Panc1 (cell line): ENCODE measurements around the gene SH2D2A. TPM values are rescaled to one million over a fixed set of nuclear protein-coding genes. Genes with fewer than 3 reads are reported as not detected.

Experiments used
- ATAC-seq: fragments of 200-7000 bp; cut with Tn5 transposase; 2 replicates; pipeline ENCODE4 v1.9.1; 2020; ENCODE audit warnings: mild to moderate bottlenecking, moderate library complexity
- BruUV-seq: library from RNA; stranded (reverse); fragments of 400-500 nt; replicated peaks from 2 replicates; lab custom pipeline; 2021; lab: Mats Ljungman, UMichigan
- CTCF ChIA-PET: fragments of 300-600 bp; sonication (Branson Sonifier 250); formaldehyde crosslinking; loops from one replicate; lab custom pipeline; 2022; ENCODE audit warnings: antibody characterized with exemption; lab: Charles Lee
- POLR2A ChIA-PET: fragments of 300-600 bp; sonication (Branson Sonifier 250); formaldehyde crosslinking; loops from one replicate; lab custom pipeline; 2022; ENCODE audit warnings: antibody characterized with exemption; lab: Charles Lee
- DNase-seq: peaks from one replicate; pipeline ENCODE4 v3.0.0-alpha.2; 2010; ENCODE audit warnings: low read depth, low spot score
- H3K27ac ChIP-seq: 2 replicates; pipeline ENCODE4 v1.5.1; 2011; ENCODE audit warnings: mild to moderate bottlenecking, low read length, inconsistent platforms
- H3K27me3 ChIP-seq: fragments of 200-500 bp; sonication (Bioruptor generic); 2 replicates; pipeline ENCODE4 v1.6.0; 2014; ENCODE audit warnings: low read length, inconsistent platforms; ENCODE audit not compliant: control insufficient read depth, insufficient read depth
- H3K36me3 ChIP-seq: fragments of 200-500 bp; sonication (Bioruptor generic); 2 replicates; pipeline ENCODE4 v1.5.1; 2014; ENCODE audit warnings: inconsistent platforms, mild to moderate bottlenecking, low read length, moderate library complexity; ENCODE audit not compliant: control insufficient read depth, insufficient read depth
- H3K4me1 ChIP-seq: 2 replicates; pipeline ENCODE4 v1.5.1; 2011; ENCODE audit warnings: inconsistent platforms, mild to moderate bottlenecking, low read length, moderate library complexity; ENCODE audit not compliant: control insufficient read depth, insufficient read depth
- H3K4me3 ChIP-seq, 2 experiments: 2 replicates each; pipeline ENCODE4 v1.5.1; 2011 to 2012; ENCODE audit warnings: low read depth in 2 of 2, low read length in 2 of 2, mild to moderate bottlenecking in 2 of 2, inconsistent platforms in 1 of 2, moderate library complexity in 1 of 2
- H3K9me3 ChIP-seq: fragments of 200-500 bp; sonication (Bioruptor generic); 2 replicates; pipeline ENCODE4 v1.5.1; 2014; ENCODE audit warnings: low read depth, mild to moderate bottlenecking, inconsistent platforms, low read length, moderate library complexity; ENCODE audit not compliant: control insufficient read depth, insufficient read depth
- CTCF ChIP-seq: fragments of 450-650 bp; IDR thresholded peaks from 2 replicates; pipeline ENCODE4 v1.5.1; 2017; ENCODE audit warnings: mild to moderate bottlenecking
- POLR2AphosphoS5 ChIP-seq: IDR thresholded peaks from 2 replicates; pipeline ENCODE4 v1.6.1; 2012; ENCODE audit warnings: mild to moderate bottlenecking, low read depth, low read length, moderate library complexity
- SIN3A ChIP-seq: IDR thresholded peaks from 2 replicates; pipeline ENCODE4 v1.6.1; 2012; ENCODE audit warnings: low read depth, mild to moderate bottlenecking, low read length, moderate library complexity, borderline replicate concordance; ENCODE audit not compliant: insufficient read depth
- TCF7L2 ChIP-seq: IDR thresholded peaks from 2 replicates; pipeline ENCODE4 v1.6.1; 2011; ENCODE audit warnings: mild to moderate bottlenecking, low read depth, low read length, inconsistent platforms
- in situ Hi-C: cut with HindIII; loops from 2 replicates; pipeline ENCODE4 v1.10.0; 2016; ENCODE audit warnings: low sequenced_read_pairs, low pct_unique_long_range_greater_than_20kb
- intact Hi-C: fragments of 100-400 bp; cut with micrococcal nuclease; formaldehyde crosslinking; loops from one replicate; pipeline ENCODE4 v1.10.0; 2022; ENCODE audit not compliant: unreplicated experiment
- total RNA-seq: library from RNA; stranded (reverse); gene quantifications from one replicate; pipeline ENCODE4 v1.2.1, GENCODE V29; 2021; ENCODE audit not compliant: unreplicated experiment
- TF ChIP-seq, protein P1 (sequence below), 2 experiments: IDR thresholded peaks; 2 replicates each; pipeline ENCODE4 v1.6.1; 2011 to 2012; ENCODE audit warnings: low read depth in 2 of 2, control low read depth in 1 of 2, low read length in 1 of 2, mild to moderate bottlenecking in 1 of 2, moderate library complexity in 1 of 2; ENCODE audit not compliant: insufficient read depth in 1 of 2

SH2D2A gene
- total RNA-seq, 1 experiment from 2014 or later: 0.69 TPM

- TF ChIP-seq SIN3A: no peak
- no peak for TF ChIP-seq POLR2AphosphoS5
- no peak for TF ChIP-seq TCF7L2
- no peak for TF ChIP-seq CTCF
- TF ChIP-seq, protein P1, sequence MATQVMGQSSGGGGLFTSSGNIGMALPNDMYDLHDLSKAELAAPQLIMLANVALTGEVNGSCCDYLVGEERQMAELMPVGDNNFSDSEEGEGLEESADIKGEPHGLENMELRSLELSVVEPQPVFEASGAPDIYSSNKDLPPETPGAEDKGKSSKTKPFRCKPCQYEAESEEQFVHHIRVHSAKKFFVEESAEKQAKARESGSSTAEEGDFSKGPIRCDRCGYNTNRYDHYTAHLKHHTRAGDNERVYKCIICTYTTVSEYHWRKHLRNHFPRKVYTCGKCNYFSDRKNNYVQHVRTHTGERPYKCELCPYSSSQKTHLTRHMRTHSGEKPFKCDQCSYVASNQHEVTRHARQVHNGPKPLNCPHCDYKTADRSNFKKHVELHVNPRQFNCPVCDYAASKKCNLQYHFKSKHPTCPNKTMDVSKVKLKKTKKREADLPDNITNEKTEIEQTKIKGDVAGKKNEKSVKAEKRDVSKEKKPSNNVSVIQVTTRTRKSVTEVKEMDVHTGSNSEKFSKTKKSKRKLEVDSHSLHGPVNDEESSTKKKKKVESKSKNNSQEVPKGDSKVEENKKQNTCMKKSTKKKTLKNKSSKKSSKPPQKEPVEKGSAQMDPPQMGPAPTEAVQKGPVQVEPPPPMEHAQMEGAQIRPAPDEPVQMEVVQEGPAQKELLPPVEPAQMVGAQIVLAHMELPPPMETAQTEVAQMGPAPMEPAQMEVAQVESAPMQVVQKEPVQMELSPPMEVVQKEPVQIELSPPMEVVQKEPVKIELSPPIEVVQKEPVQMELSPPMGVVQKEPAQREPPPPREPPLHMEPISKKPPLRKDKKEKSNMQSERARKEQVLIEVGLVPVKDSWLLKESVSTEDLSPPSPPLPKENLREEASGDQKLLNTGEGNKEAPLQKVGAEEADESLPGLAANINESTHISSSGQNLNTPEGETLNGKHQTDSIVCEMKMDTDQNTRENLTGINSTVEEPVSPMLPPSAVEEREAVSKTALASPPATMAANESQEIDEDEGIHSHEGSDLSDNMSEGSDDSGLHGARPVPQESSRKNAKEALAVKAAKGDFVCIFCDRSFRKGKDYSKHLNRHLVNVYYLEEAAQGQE (IDR thresholded peaks at IDR 0.05; ENCODE audit: insufficient read depth in 1 of 2, low read depth in 2 of 2, low read length in 1 of 2): no peak
- no peaks in the 10 kb centered on the region for H3K36me3 ChIP-seq
- intact Hi-C loops (no loop called here), in situ Hi-C loops (no loop called here)
- BruUV-seq: no TSS peak
- H3K27me3 ChIP-seq: no peaks in the 10 kb centered on the region
- ChIA-PET CTCF (no interaction called here), POLR2A (no interaction called here)
- H3K27ac ChIP-seq: no peak overlapping the region
- H3K9me3 ChIP-seq: no peaks in the 10 kb centered on the region
- ATAC-seq: no peak
- no peaks in the 10 kb centered on the region for H3K4me1 ChIP-seq
- no peak overlapping the region for H3K4me3 ChIP-seq
- no peak for DNase-seq
These were observed 28.0 kb upstream of the SH2D2A start for GRCh38 chr1:156844638-156845037.

- TF ChIP-seq TCF7L2 (no peak), POLR2AphosphoS5 (no peak), SIN3A (no peak), CTCF (no peak)
- TF ChIP-seq, protein P1 (IDR thresholded peaks at IDR 0.05; ENCODE audit: insufficient read depth in 1 of 2, low read depth in 2 of 2, low read length in 1 of 2): no peak
- Histone ChIP-seq H3K36me3 (no peaks in the 10 kb centered on the region), H3K4me3 (no peak overlapping the region), H3K27ac (no peak overlapping the region), H3K4me1 (no peaks in the 10 kb centered on the region), H3K27me3 (no peaks in the 10 kb centered on the region), H3K9me3 (no peaks in the 10 kb centered on the region)
- POLR2A ChIA-PET: no interaction called here
- intact Hi-C loops (no loop called here), in situ Hi-C loops (no loop called here)
- CTCF ChIA-PET: interaction anchor here (0.6 kb wide), 1 partner anchor 11 kb away, joined by 4 read pairs; no protein-coding TSS in a partner anchor
- DNase-seq (no peak), ATAC-seq (no peak)
- no TSS peak for BruUV-seq
These were observed 27.5 kb upstream of the SH2D2A start for GRCh38 chr1:156844102-156844501.
